Astrocyte (in vitro differentiated cells and primary cell): ENCODE measurements around the gene PCMTD2. TPM values are rescaled to one million over a fixed set of nuclear protein-coding genes. Genes with fewer than 3 reads are reported as not detected.

Experiments used
- DNase-seq: peaks from one replicate; pipeline ENCODE4 v3.0.0-alpha.2; 2010; ENCODE audit warnings: low read depth
- FAIRE-seq: peaks from 2 replicates; lab custom pipeline; 2011; peaks lifted over from hg19 to GRCh38; lab: Jason Lieb, UNC
- H2AFZ ChIP-seq: 2 replicates; pipeline ENCODE4 v1.6.0; 2012; ENCODE audit warnings: low read depth, low read length, inconsistent platforms
- H3K27ac ChIP-seq: 2 replicates; pipeline ENCODE4 v1.5.1; 2011; ENCODE audit warnings: low read depth, low read length, inconsistent platforms
- H3K27me3 ChIP-seq: 2 replicates; pipeline ENCODE4 v1.6.0; 2011; ENCODE audit warnings: low read length, inconsistent platforms; ENCODE audit not compliant: insufficient read depth
- H3K36me3 ChIP-seq: 2 replicates; pipeline ENCODE4 v1.5.1; 2011; ENCODE audit warnings: low read length, inconsistent platforms; ENCODE audit not compliant: insufficient read depth
- H3K4me1 ChIP-seq: 2 replicates; pipeline ENCODE4 v1.5.1; 2011; ENCODE audit warnings: low read length, inconsistent platforms; ENCODE audit not compliant: insufficient read depth
- H3K4me2 ChIP-seq: 2 replicates; pipeline ENCODE4 v1.6.0; 2012; ENCODE audit warnings: low read length, inconsistent platforms
- H3K4me3 ChIP-seq: 2 replicates; pipeline ENCODE4 v1.5.1; 2011; ENCODE audit warnings: low read depth, mild to moderate bottlenecking, low read length, inconsistent platforms; ENCODE audit not compliant: insufficient read depth
- H3K79me2 ChIP-seq: 2 replicates; pipeline ENCODE4 v1.6.0; 2012; ENCODE audit warnings: mild to moderate bottlenecking, low read length, inconsistent platforms; ENCODE audit not compliant: insufficient read depth
- H3K9ac ChIP-seq: 2 replicates; pipeline ENCODE4 v1.6.0; 2012; ENCODE audit warnings: mild to moderate bottlenecking, low read length, inconsistent platforms
- H3K9me3 ChIP-seq: 2 replicates; pipeline ENCODE4 v1.5.1; 2012; ENCODE audit warnings: low read depth, mild to moderate bottlenecking, low read length, inconsistent platforms; ENCODE audit not compliant: insufficient read depth
- H4K20me1 ChIP-seq: 2 replicates; pipeline ENCODE4 v1.6.0; 2012; ENCODE audit warnings: low read length, inconsistent platforms; ENCODE audit not compliant: insufficient read depth
- H3K27ac Mint-ChIP-seq: one replicate; pipeline ENCODE4 v1.8.0; 2021; ENCODE audit warnings: mild to moderate bottlenecking, mixed read lengths; ENCODE audit not compliant: unreplicated experiment
- H3K27me3 Mint-ChIP-seq: one replicate; pipeline ENCODE4 v1.8.0; 2021; ENCODE audit warnings: low read depth, mixed read lengths; ENCODE audit not compliant: unreplicated experiment
- H3K36me3 Mint-ChIP-seq: one replicate; pipeline ENCODE4 v1.8.0; 2021; ENCODE audit warnings: low read depth, mixed read lengths; ENCODE audit not compliant: unreplicated experiment
- H3K4me1 Mint-ChIP-seq: one replicate; pipeline ENCODE4 v1.8.0; 2021; ENCODE audit warnings: low read depth, mixed read lengths; ENCODE audit not compliant: unreplicated experiment
- H3K4me3 Mint-ChIP-seq: one replicate; pipeline ENCODE4 v1.8.0; 2021; ENCODE audit warnings: mild to moderate bottlenecking, moderate library complexity, mixed read lengths; ENCODE audit not compliant: unreplicated experiment
- H3K9me3 Mint-ChIP-seq: one replicate; pipeline ENCODE4 v1.8.0; 2021; ENCODE audit warnings: mild to moderate bottlenecking, mixed read lengths; ENCODE audit not compliant: unreplicated experiment
- EZH2 ChIP-seq: IDR thresholded peaks from 2 replicates; pipeline ENCODE4 v1.6.1; 2012; ENCODE audit warnings: mild to moderate bottlenecking, low read length, inconsistent platforms; ENCODE audit not compliant: insufficient read depth
- total RNA-seq: library from RNA; stranded (reverse); gene quantifications from 2 replicates; pipeline ENCODE4 v1.2.1, GENCODE V29; 2021
- TF ChIP-seq, protein P1 (sequence below): IDR thresholded peaks from 2 replicates; pipeline ENCODE4 v1.5.1; 2011; ENCODE audit warnings: low read depth, mild to moderate bottlenecking, inconsistent platforms, low read length, moderate library complexity; ENCODE audit not compliant: insufficient read depth

PCMTD2 gene
- total RNA-seq, 1 donor from 2014 or later, result 40.0 TPM

- no peaks in the 10 kb centered on the region for H3K9me3 ChIP-seq
- no peak for DNase-seq
- no peak overlapping the region for H3K4me2 ChIP-seq
- H3K4me3 ChIP-seq, result no peak overlapping the region
- no peaks in the 10 kb centered on the region for H3K27me3 ChIP-seq
- H3K9me3 Mint-ChIP-seq, result peaks cover 3% of the 10 kb centered on the region
- FAIRE-seq, result no peak
- no peaks in the 10 kb centered on the region for H4K20me1 ChIP-seq
- H3K36me3 ChIP-seq, result no peaks in the 10 kb centered on the region
- H2AFZ ChIP-seq, result no peak overlapping the region
- TF ChIP-seq EZH2, result no peak
- TF ChIP-seq, protein P1, sequence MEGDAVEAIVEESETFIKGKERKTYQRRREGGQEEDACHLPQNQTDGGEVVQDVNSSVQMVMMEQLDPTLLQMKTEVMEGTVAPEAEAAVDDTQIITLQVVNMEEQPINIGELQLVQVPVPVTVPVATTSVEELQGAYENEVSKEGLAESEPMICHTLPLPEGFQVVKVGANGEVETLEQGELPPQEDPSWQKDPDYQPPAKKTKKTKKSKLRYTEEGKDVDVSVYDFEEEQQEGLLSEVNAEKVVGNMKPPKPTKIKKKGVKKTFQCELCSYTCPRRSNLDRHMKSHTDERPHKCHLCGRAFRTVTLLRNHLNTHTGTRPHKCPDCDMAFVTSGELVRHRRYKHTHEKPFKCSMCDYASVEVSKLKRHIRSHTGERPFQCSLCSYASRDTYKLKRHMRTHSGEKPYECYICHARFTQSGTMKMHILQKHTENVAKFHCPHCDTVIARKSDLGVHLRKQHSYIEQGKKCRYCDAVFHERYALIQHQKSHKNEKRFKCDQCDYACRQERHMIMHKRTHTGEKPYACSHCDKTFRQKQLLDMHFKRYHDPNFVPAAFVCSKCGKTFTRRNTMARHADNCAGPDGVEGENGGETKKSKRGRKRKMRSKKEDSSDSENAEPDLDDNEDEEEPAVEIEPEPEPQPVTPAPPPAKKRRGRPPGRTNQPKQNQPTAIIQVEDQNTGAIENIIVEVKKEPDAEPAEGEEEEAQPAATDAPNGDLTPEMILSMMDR, result no peak
- H3K27ac Mint-ChIP-seq, result no peak overlapping the region
- no peak overlapping the region for H3K27ac ChIP-seq
- no peaks in the 10 kb centered on the region for H3K36me3 Mint-ChIP-seq
- no peaks in the 10 kb centered on the region for H3K79me2 ChIP-seq
- H3K4me1 ChIP-seq, result no peaks in the 10 kb centered on the region
- no peak overlapping the region for H3K9ac ChIP-seq
- no peak overlapping the region for H3K4me3 Mint-ChIP-seq
- H3K4me1 Mint-ChIP-seq, result peaks cover 2% of the 10 kb centered on the region
- peaks cover 13% of the 10 kb centered on the region for H3K27me3 Mint-ChIP-seq
Measured at GRCh38 chr20:64230461-64231145, 24.9 kb upstream of the PCMTD2 start.

- DNase-seq (no peak), FAIRE-seq (no peak)
- Mint-ChIP-seq H3K9me3 (peaks cover 6% of the 10 kb centered on the region), H3K27ac (no peak overlapping the region), H3K36me3 (no peaks in the 10 kb centered on the region), H3K4me1 (no peaks in the 10 kb centered on the region), H3K27me3 (peaks cover 16% of the 10 kb centered on the region), H3K4me3 (no peak overlapping the region)
- no peak overlapping the region for H3K4me3 ChIP-seq
- H3K9me3 ChIP-seq, result no peaks in the 10 kb centered on the region
- H4K20me1 ChIP-seq, result no peaks in the 10 kb centered on the region
- TF ChIP-seq EZH2, result no peak
- TF ChIP-seq, protein P1, result no peak
- H3K27ac ChIP-seq, result no peak overlapping the region
- no peak overlapping the region for H3K9ac ChIP-seq
- H3K4me1 ChIP-seq, result no peaks in the 10 kb centered on the region
- no peak overlapping the region for H2AFZ ChIP-seq
- H3K36me3 ChIP-seq, result no peaks in the 10 kb centered on the region
- H3K27me3 ChIP-seq, result no peaks in the 10 kb centered on the region
- H3K4me2 ChIP-seq, result no peak overlapping the region
- H3K79me2 ChIP-seq, result no peaks in the 10 kb centered on the region
Measured at GRCh38 chr20:64231621-64232550, 23.7 kb upstream of the PCMTD2 start.
